Measurements from ENCODE around the gene TMEM204. TPM values are rescaled to one million over a fixed set of nuclear protein-coding genes. Genes with fewer than 3 reads are reported as not detected.

TMEM204 gene
- polyA plus RNA-seq, 3 donors, result 0.09 to 1.5 (median 1.3) TPM

DNA sequence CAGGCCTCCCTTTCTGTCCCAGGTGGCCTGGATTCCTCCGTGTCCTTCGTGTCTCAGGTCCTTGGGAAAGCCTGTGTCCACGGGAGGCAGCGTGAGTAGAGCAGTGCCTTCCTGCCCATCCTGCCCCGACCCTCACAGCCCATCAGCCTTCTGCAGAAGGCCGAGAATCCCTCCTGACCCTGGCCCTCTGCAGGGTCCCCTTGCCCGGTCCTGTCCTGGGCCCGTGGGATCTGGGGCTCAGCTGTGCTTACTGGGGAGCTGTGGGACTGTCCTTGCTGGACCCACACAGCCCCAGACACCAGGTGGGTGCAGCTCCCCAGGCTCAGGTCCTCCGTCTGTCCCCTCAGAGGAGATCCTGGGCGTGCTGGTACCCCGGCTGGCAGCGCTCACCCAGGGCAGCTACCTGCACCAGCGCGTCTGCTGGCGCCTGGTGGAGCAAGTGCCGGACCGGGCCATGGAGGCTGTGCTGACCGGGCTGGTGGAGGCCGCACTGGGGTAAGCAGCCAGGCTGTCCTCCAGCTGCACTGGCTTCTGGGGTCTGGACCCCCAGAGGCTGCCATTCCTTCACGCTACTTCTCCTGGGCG lies 36.4 kb upstream of the TMEM204 start:
- H3K4me1 Mint-ChIP-seq, result peaks cover 18% of the 10 kb centered on the region
- peaks cover 0 to 2% (median 0%) of the 10 kb centered on the region in 3 donors for H3K27me3 Mint-ChIP-seq (ENCODE audit: low read depth in 3 of 3)
- Histone ChIP-seq H3K4me1 (ENCODE audit: control insufficient read depth in 1 of 2, insufficient read depth in 2 of 2, low read length in 2 of 2) (peaks cover 22 to 26% of the 10 kb centered on the region in 2 donors), H2AFZ (ENCODE audit: insufficient read depth, low read depth, low read length, poor library complexity, severe bottlenecking) (no peak overlapping the region), H3K27ac (ENCODE audit: low read depth in 1 of 2, low read length in 2 of 2) (no peak overlapping the region), H3K36me3 (replicated peaks in 1 of 2; ENCODE audit: control insufficient read depth in 1 of 2, insufficient read depth in 2 of 2, low read length in 2 of 2) (peaks cover 68 to 76% of the 10 kb centered on the region in 2 donors), H3K4me2 (replicated peaks; ENCODE audit: extremely low read depth, low read length, poor library complexity, severe bottlenecking) (no peak overlapping the region), H3K4me3 (replicated peaks in 1 of 3; ENCODE audit: low read depth in 2 of 3, low read length in 3 of 3) (no peak overlapping the region), H3K9me3 (replicated peaks in 1 of 2; ENCODE audit: control insufficient read depth in 1 of 2, insufficient read depth in 1 of 2, low read length in 2 of 2) (no peaks in the 10 kb centered on the region), H3K27me3 (ENCODE audit: control insufficient read depth in 2 of 2, insufficient read depth in 2 of 2, low read length in 2 of 2) (no peaks in the 10 kb centered on the region), H4K20me1 (ENCODE audit: insufficient read depth, low read length) (no peaks in the 10 kb centered on the region), H3K79me2 (ENCODE audit: insufficient read depth, low read length) (peaks cover 20% of the 10 kb centered on the region), H3K9ac (ENCODE audit: insufficient read depth, low read length, poor library complexity, severe bottlenecking) (no peak overlapping the region)
- peaks cover 32 to 63% of the 10 kb centered on the region in 2 donors for H3K36me3 Mint-ChIP-seq
- no peak for DNase-seq
- H3K4me3 Mint-ChIP-seq, result no peak overlapping the region
- peaks cover 0 to 2% (median 0%) of the 10 kb centered on the region in 7 donors for H3K9me3 Mint-ChIP-seq
- H3K27ac Mint-ChIP-seq, result peak overlapping the region in 1 of 7 donors; percentile 14
- WGBS (ENCODE audit: insufficient coverage), result 99% methylated on average over 21 of the region's 21 CpGs
- intact Hi-C loops (cut with micrococcal nuclease), result no loop called here
- TF ChIP-seq, protein P1, sequence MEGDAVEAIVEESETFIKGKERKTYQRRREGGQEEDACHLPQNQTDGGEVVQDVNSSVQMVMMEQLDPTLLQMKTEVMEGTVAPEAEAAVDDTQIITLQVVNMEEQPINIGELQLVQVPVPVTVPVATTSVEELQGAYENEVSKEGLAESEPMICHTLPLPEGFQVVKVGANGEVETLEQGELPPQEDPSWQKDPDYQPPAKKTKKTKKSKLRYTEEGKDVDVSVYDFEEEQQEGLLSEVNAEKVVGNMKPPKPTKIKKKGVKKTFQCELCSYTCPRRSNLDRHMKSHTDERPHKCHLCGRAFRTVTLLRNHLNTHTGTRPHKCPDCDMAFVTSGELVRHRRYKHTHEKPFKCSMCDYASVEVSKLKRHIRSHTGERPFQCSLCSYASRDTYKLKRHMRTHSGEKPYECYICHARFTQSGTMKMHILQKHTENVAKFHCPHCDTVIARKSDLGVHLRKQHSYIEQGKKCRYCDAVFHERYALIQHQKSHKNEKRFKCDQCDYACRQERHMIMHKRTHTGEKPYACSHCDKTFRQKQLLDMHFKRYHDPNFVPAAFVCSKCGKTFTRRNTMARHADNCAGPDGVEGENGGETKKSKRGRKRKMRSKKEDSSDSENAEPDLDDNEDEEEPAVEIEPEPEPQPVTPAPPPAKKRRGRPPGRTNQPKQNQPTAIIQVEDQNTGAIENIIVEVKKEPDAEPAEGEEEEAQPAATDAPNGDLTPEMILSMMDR (IDR thresholded peaks at IDR 0.05), result no peak

DNA sequence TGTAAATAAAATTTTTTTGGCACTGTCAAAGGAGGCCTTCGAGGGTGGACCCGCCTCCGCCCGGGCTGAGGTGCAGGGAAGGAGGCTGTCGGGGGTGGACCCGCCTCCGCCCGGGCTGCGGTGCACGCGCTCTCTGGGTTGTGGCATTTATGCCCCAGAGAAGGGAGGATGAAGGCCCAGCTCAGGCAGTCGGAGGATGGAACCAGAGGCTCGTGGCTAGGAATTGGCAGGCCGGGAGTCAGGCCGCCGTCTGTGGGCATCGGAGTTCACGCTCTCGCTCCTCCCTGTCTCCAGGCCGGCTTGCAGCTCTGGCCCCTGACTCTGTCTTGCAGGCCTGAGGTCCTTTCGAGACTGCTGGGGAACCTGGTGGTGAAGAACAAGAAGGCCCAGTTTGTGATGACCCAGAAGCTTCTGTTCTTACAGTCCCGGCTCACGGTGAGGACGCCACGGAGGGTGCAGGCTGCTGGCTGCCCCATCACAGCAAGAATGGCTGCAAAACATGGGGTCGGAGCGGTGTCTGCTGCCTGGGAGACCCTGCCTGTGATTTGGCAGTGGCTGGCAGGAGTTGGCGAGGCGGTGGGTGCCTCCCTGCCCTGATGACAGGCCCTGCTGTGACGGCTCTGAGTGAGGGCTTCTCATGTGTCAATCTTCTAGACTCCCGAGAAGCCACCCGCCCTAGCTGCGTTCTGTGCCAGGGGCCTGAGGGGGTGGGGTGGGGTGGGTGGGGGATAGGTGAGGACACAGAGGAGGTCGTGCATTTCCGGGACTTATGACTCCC lies 34.4 kb upstream of the TMEM204 start:
- intact Hi-C loops (cut with micrococcal nuclease), result no loop called here
- Histone ChIP-seq H3K4me1 (ENCODE audit: control insufficient read depth in 1 of 2, insufficient read depth in 2 of 2, low read length in 2 of 2) (peaks cover 8% of the 10 kb centered on the region in 2 donors), H3K9me3 (replicated peaks in 1 of 2; ENCODE audit: control insufficient read depth in 1 of 2, insufficient read depth in 1 of 2, low read length in 2 of 2) (no peaks in the 10 kb centered on the region), H4K20me1 (ENCODE audit: insufficient read depth, low read length) (no peaks in the 10 kb centered on the region), H2AFZ (ENCODE audit: insufficient read depth, low read depth, low read length, poor library complexity, severe bottlenecking) (no peak overlapping the region), H3K4me3 (replicated peaks in 1 of 3; ENCODE audit: low read depth in 2 of 3, low read length in 3 of 3) (no peak overlapping the region), H3K27ac (ENCODE audit: low read depth in 1 of 2, low read length in 2 of 2) (no peak overlapping the region), H3K9ac (ENCODE audit: insufficient read depth, low read length, poor library complexity, severe bottlenecking) (no peak overlapping the region), H3K36me3 (replicated peaks in 1 of 2; ENCODE audit: control insufficient read depth in 1 of 2, insufficient read depth in 2 of 2, low read length in 2 of 2) (peaks cover 83 to 93% of the 10 kb centered on the region in 2 donors), H3K4me2 (replicated peaks; ENCODE audit: extremely low read depth, low read length, poor library complexity, severe bottlenecking) (no peak overlapping the region), H3K27me3 (ENCODE audit: control insufficient read depth in 2 of 2, insufficient read depth in 2 of 2, low read length in 2 of 2) (no peaks in the 10 kb centered on the region), H3K79me2 (ENCODE audit: insufficient read depth, low read length) (peaks cover 11% of the 10 kb centered on the region)
- peaks cover 5% of the 10 kb centered on the region for H3K4me1 Mint-ChIP-seq
- H3K27ac Mint-ChIP-seq, result peak overlapping the region in 1 of 7 donors; percentile 61
- WGBS (ENCODE audit: insufficient coverage), result 94% methylated on average over 32 of the region's 35 CpGs
- H3K4me3 Mint-ChIP-seq, result no peak overlapping the region
- TF ChIP-seq, protein P1 (IDR thresholded peaks at IDR 0.05), result no peak
- DNase-seq, result no peak
- peaks cover 0 to 2% (median 0%) of the 10 kb centered on the region in 3 donors for H3K27me3 Mint-ChIP-seq (ENCODE audit: low read depth in 3 of 3)
- H3K36me3 Mint-ChIP-seq, result peaks cover 42 to 77% of the 10 kb centered on the region in 2 donors
- H3K9me3 Mint-ChIP-seq, result peaks cover 0 to 4% (median 0%) of the 10 kb centered on the region in 7 donors

All from CD14-positive monocyte (primary cell).